ENCODE results near the gene TMEM255A. TPM values are rescaled to one million over a fixed set of nuclear protein-coding genes. Genes with fewer than 3 reads are reported as not detected.

TMEM255A gene
- total and polyA plus RNA-seq, 2 experiments from 2014 or later = 0.21 to 0.28 TPM

- peak; percentile 88 for ATAC-seq
- peak overlapping the region; percentile 3; the same call in 2 of the 3 replicates for H3K4me3 Mint-ChIP-seq
- H3K4me1 Mint-ChIP-seq = peaks cover 35% of the 10 kb centered on the region
Observed at GRCh38 chrX:120274958-120275357, 36.3 kb downstream of the TMEM255A start.

More at GRCh38 chrX:120274958-120275357, 36.3 kb downstream of the TMEM255A start:
- TF ChIP-seq JUNB (IDR thresholded peaks at IDR 0.05; ENCODE audit: unreplicated experiment) = no peak
- peak; percentile 88 for TF ChIP-seq ZNF462 (CRISPR knock-in tag; IDR thresholded peaks at IDR 0.05)
- Mint-ChIP-seq H3K36me3 (ENCODE audit: low read depth) (no peaks in the 10 kb centered on the region), H3K9me3 (no peaks in the 10 kb centered on the region), H3K27ac (no peak overlapping the region), H3K27me3 (ENCODE audit: insufficient read depth, low read depth, poor library complexity) (peaks cover 7% of the 10 kb centered on the region)
- H3K4me2 ChIP-seq = 0 out of 2 replicates have a peak overlapping the region, but pooled peaks have one; percentile 6
- H3K9me2 ChIP-seq (ENCODE audit: insufficient read depth) = no peaks in the 10 kb centered on the region
- DNase-seq (ENCODE audit: low spot score) = peak; percentile 82
- H3K36me3 ChIP-seq (ENCODE audit: insufficient read depth) = no peaks in the 10 kb centered on the region
- H4K20me1 ChIP-seq (replicated peaks; ENCODE audit: insufficient read depth) = no peaks in the 10 kb centered on the region
- no peaks in the 10 kb centered on the region for H3F3A ChIP-seq (replicated peaks; ENCODE audit: low read depth)
- no peak overlapping the region for H3K27ac ChIP-seq (ENCODE audit: low read depth)
- H2AFZ ChIP-seq = no peak overlapping the region
- no peak overlapping the region for H3K4me3 ChIP-seq
- H3K79me2 ChIP-seq (replicated peaks; ENCODE audit: insufficient read depth) = no peaks in the 10 kb centered on the region
- H3K27me3 ChIP-seq (ENCODE audit: insufficient read depth) = peaks cover 37% of the 10 kb centered on the region; the same call in 1 of the 2 replicates
- peaks cover 9% of the 10 kb centered on the region for H3K4me1 ChIP-seq (ENCODE audit: insufficient read depth)
